Smooth muscle cell (in vitro differentiated cells): ENCODE data around the gene OBSCN. TPM values are rescaled to one million over a fixed set of nuclear protein-coding genes. Genes with fewer than 3 reads are reported as not detected.

Experiments
- DNase-seq: peaks from one replicate; lab custom pipeline; 2025; ENCODE audit not compliant: unreplicated experiment; lab: John Stamatoyannopoulos, UW
- H2AFZ ChIP-seq: fragments of 200-600 bp; sonication (generic); 2 replicates; pipeline ENCODE4 v1.6.0; 2016; ENCODE audit warnings: antibody characterized with exemption, low read depth, mild to moderate bottlenecking
- H3F3A ChIP-seq: fragments of 200-600 bp; sonication (generic); 2 replicates; pipeline ENCODE4 v1.6.0; 2017; ENCODE audit warnings: antibody characterized with exemption, low read depth
- H3K27ac ChIP-seq: fragments of 200-600 bp; sonication (generic); 2 replicates; pipeline ENCODE4 v1.5.1; 2016; ENCODE audit warnings: low read depth, mild to moderate bottlenecking
- H3K27me3 ChIP-seq: fragments of 200-600 bp; sonication (generic); 2 replicates; pipeline ENCODE4 v1.6.1; 2016; ENCODE audit warnings: low read depth, mild to moderate bottlenecking
- H3K36me3 ChIP-seq: fragments of 200-600 bp; sonication (generic); 2 replicates; pipeline ENCODE4 v1.5.1; 2016; ENCODE audit warnings: low read depth
- H3K4me1 ChIP-seq: fragments of 200-600 bp; sonication (generic); 2 replicates; pipeline ENCODE4 v1.5.1; 2016; ENCODE audit warnings: low read depth
- H3K4me2 ChIP-seq: fragments of 200-600 bp; sonication (generic); 2 replicates; pipeline ENCODE4 v1.6.0; 2016; ENCODE audit warnings: mild to moderate bottlenecking
- H3K4me3 ChIP-seq: fragments of 200-600 bp; sonication (generic); 2 replicates; pipeline ENCODE4 v1.5.1; 2016; ENCODE audit warnings: mild to moderate bottlenecking
- H3K79me2 ChIP-seq: fragments of 200-600 bp; sonication (generic); 2 replicates; pipeline ENCODE4 v1.6.0; 2016; ENCODE audit warnings: low read depth, mild to moderate bottlenecking
- H3K9ac ChIP-seq: fragments of 200-600 bp; sonication (generic); 2 replicates; pipeline ENCODE4 v1.6.0; 2016; ENCODE audit warnings: low read depth
- H3K9me3 ChIP-seq: fragments of 200-600 bp; sonication (generic); replicated peaks from 2 replicates; pipeline ENCODE4 v1.5.1; 2016; ENCODE audit warnings: low read depth
- H4K20me1 ChIP-seq: fragments of 200-600 bp; sonication (generic); 2 replicates; pipeline ENCODE4 v1.6.0; 2016; ENCODE audit warnings: low read depth
- CTCF ChIP-seq: fragments of 200-600 bp; sonication (generic); IDR thresholded peaks from 2 replicates; pipeline ENCODE4 v1.5.1; 2017; ENCODE audit warnings: borderline replicate concordance, mild to moderate bottlenecking, antibody characterized with exemption; ENCODE audit not compliant: insufficient read depth, poor library complexity, severe bottlenecking
- WGBS: methylation state at CpG from one replicate; pipeline ENCODE4 v1.1.7; 2016; ENCODE audit warnings: low lambda C conversion rate; 5-methylcytosine and 5-hydroxymethylcytosine counted together
- polyA plus RNA-seq: library from polyadenylated mRNA; unstranded; fragments of >200 nt; fragmentation: Nextera tagmentation; extraction: Ambion mirVana; gene quantifications from 2 replicates; pipeline ENCODE4 v1.2.1, GENCODE V29; 2016
- total RNA-seq: library from RNA; depleted of rRNA; stranded (reverse); fragments of >200 nt; gene quantifications from 2 replicates; pipeline ENCODE4 v1.2.3, GENCODE V29; 2014

OBSCN gene
- total and polyA plus RNA-seq, 2 experiments from 2014 or later, result 3.8 to 10.6 TPM

DNA sequence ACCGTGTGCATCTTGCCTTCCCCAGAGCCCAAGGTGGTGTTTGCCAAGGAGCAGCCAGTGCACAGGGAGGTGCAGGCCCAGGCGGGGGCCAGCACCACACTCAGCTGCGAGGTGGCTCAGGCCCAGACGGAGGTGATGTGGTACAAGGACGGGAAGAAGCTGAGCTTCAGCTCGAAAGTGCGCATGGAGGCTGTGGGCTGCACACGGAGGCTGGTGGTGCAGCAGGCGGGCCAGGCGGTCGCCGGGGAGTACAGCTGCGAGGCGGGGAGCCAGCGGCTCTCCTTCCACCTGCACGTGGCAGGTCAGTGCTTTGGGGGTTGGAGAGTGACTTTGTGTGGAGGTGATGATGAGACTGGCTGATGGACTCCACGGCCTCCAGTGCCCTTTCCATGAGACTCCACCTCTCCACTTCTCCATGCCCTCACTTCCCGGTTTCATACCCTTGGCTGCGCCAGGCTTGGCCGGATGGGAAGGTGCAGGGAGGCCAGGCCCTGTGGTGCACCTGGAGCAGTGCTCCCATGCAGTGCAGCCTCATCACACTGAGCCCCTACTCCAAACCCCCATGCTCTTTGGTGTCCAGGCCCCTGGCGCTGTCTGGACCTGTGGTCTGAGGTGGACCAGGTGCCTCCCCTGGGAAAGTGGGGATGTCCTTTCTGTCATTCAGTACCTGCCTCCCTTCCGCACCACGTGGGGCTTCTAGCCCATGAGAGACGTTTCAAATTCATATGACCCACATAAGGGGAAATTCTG lies 49.0 kb downstream of the OBSCN start:
- no peak for DNase-seq
- Histone ChIP-seq H3K79me2 (no peaks in the 10 kb centered on the region), H3K4me1 (no peaks in the 10 kb centered on the region), H3K9me3 (peaks cover 5% of the 10 kb centered on the region), H3K4me2 (no peak overlapping the region), H3F3A (no peaks in the 10 kb centered on the region), H4K20me1 (no peaks in the 10 kb centered on the region), H3K36me3 (peaks cover 5% of the 10 kb centered on the region), H3K4me3 (no peak overlapping the region), H3K9ac (no peak overlapping the region), H3K27me3 (no peaks in the 10 kb centered on the region), H2AFZ (no peak overlapping the region), H3K27ac (no peak overlapping the region)
- no peak for TF ChIP-seq CTCF
- WGBS, result 97% methylated on average over 24 of the region's 24 CpGs

DNA sequence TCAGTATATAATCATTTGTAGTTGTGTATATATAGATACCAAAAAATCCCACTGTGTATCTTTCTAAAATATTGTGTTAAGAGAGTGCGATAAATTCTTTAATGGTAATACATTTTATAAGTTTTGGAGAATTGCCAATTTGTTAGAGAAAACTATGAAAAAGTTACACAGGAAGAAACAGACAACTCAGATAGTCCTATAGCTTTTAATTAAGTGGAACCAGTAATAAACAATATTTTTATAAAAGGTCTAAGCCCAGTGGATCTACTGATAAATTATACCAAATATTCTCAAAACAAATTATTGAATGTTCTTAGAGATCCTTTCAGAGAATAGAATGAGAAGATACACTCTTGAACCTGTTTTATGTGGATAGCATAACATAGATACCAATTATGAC lies 50.6 kb downstream of the OBSCN start:
- H3K36me3 ChIP-seq, result peaks cover 5% of the 10 kb centered on the region
- no peaks in the 10 kb centered on the region for H3F3A ChIP-seq
- no peak overlapping the region for H3K9ac ChIP-seq
- H3K4me2 ChIP-seq, result no peak overlapping the region
- H3K4me3 ChIP-seq, result no peak overlapping the region
- H4K20me1 ChIP-seq, result no peaks in the 10 kb centered on the region
- H2AFZ ChIP-seq, result no peak overlapping the region
- no peaks in the 10 kb centered on the region for H3K4me1 ChIP-seq
- H3K79me2 ChIP-seq, result no peaks in the 10 kb centered on the region
- no peak for DNase-seq
- peaks cover 5% of the 10 kb centered on the region for H3K9me3 ChIP-seq
- no peak for TF ChIP-seq CTCF
- H3K27me3 ChIP-seq, result no peaks in the 10 kb centered on the region
- WGBS, result 94% methylated on average over 1 of the region's 1 CpG
- H3K27ac ChIP-seq, result no peak overlapping the region

- H4K20me1 ChIP-seq, result no peaks in the 10 kb centered on the region
- no peaks in the 10 kb centered on the region for H3K27me3 ChIP-seq
- H3K4me1 ChIP-seq, result no peaks in the 10 kb centered on the region
- no peak overlapping the region for H3K4me3 ChIP-seq
- peaks cover 5% of the 10 kb centered on the region for H3K36me3 ChIP-seq
- 97% methylated on average over 9 of the region's 9 CpGs for WGBS
- H3K4me2 ChIP-seq, result no peak overlapping the region
- no peaks in the 10 kb centered on the region for H3K79me2 ChIP-seq
- H3K9me3 ChIP-seq, result peaks cover 5% of the 10 kb centered on the region
- no peak overlapping the region for H2AFZ ChIP-seq
- H3K27ac ChIP-seq, result no peak overlapping the region
- no peak overlapping the region for H3K9ac ChIP-seq
- no peak for TF ChIP-seq CTCF
- no peaks in the 10 kb centered on the region for H3F3A ChIP-seq
- DNase-seq, result no peak
Observed at GRCh38 chr1:228259368-228259894, 51.6 kb downstream of the OBSCN start.

DNA sequence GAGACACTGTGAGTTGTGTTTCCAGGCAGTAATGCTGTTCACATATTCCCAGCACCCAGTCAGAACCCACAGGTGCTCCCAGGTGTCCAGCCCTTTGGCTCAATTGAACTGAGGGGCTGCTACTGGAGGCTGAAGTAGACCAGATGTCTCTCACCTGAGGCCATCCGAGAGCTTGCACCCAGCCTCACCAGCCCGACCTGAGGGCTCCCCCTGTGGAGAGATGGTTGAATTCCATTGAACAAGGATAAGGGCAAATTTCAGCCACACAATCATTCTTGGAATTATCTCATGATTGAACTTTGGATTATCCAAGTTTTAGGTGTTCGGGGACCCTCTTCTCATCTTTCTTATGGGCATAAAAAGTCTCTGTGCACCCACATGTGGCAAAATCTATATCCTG lies 52.1 kb downstream of the OBSCN start:
- peaks cover 5% of the 10 kb centered on the region for H3K36me3 ChIP-seq
- H3K9ac ChIP-seq, result no peak overlapping the region
- TF ChIP-seq CTCF, result no peak
- no peak for DNase-seq
- WGBS, result 81% methylated on average over 3 of the region's 3 CpGs
- no peak overlapping the region for H2AFZ ChIP-seq
- no peak overlapping the region for H3K4me3 ChIP-seq
- H3K79me2 ChIP-seq, result no peaks in the 10 kb centered on the region
- H3K27me3 ChIP-seq, result no peaks in the 10 kb centered on the region
- no peak overlapping the region for H3K27ac ChIP-seq
- H3K4me1 ChIP-seq, result no peaks in the 10 kb centered on the region
- H4K20me1 ChIP-seq, result no peaks in the 10 kb centered on the region
- peaks cover 5% of the 10 kb centered on the region for H3K9me3 ChIP-seq
- H3K4me2 ChIP-seq, result no peak overlapping the region
- H3F3A ChIP-seq, result no peaks in the 10 kb centered on the region
